ENCODE measurements around the gene EFNA4. TPM values are rescaled to one million over a fixed set of nuclear protein-coding genes. Genes with fewer than 3 reads are reported as not detected.
A peak's percentile ranks its signal among the peaks of the same experiment; 100 is the strongest.

Gene EFNA4
- total and polyA plus RNA-seq, 2 of the 4 experiments (the other 2 are of a cell fraction), result 3.8 to 11.8 TPM

GRCh38 chr1:155093911-155094621 lies 30.5 kb downstream of the EFNA4 start:
- peaks cover 4% of the 10 kb centered on the region; the same call in 1 of the 2 replicates for H3K4me1 ChIP-seq (ENCODE audit: control insufficient read depth, insufficient read depth, low read length)
- ChIA-PET CTCF (no interaction called here), POLR2A (ENCODE audit: unreplicated experiment) (no interaction called here)
- dilution Hi-C loops (cut with HindIII; ENCODE audit: low sequenced_read_pairs, unreplicated experiment), result no loop called here
- no peak overlapping the region for H2BK5ac ChIP-seq (ENCODE audit: low read depth, low read length, poor library complexity, severe bottlenecking)
- 7% methylated on average over 3 of the region's 13 CpGs; no CpG with 5 or more reads in 1 of the 2 experiments for WGBS, 2 experiments (ENCODE audit: extremely low coverage in 2 of 2, insufficient read length in 1 of 2)
- no peaks in the 10 kb centered on the region for H3K36me3 ChIP-seq (ENCODE audit: control insufficient read depth, insufficient read depth, low read length)
- peak; percentile 50 for ATAC-seq (ENCODE audit: low read depth)
- H3K27ac ChIP-seq (ENCODE audit: insufficient read depth, low read length), result no peak overlapping the region
- H4K5ac ChIP-seq (ENCODE audit: low read depth, low read length), result no peak overlapping the region
- no peak overlapping the region for H2AK5ac ChIP-seq (ENCODE audit: low read depth, low read length)
- DNase-seq, result peak; percentile 45
- intact Hi-C loops (cut with micrococcal nuclease), result loop anchor here (5.0 kb wide), 1 partner anchor 33 kb away; the partner anchor contains the start of gene EFNA1
- no peak overlapping the region for H2BK15ac ChIP-seq (ENCODE audit: low read depth, low read length)
- H3K18ac ChIP-seq (ENCODE audit: low read depth, low read length), result no peak overlapping the region
- no peak overlapping the region for H4K91ac ChIP-seq (ENCODE audit: insufficient read depth, low read depth, low read length)
- no peak overlapping the region for H2BK20ac ChIP-seq (ENCODE audit: low read depth, low read length)
- no peak overlapping the region for H3K4me3 ChIP-seq (ENCODE audit: insufficient read depth, low read depth, low read length)
- H2BK120ac ChIP-seq (ENCODE audit: low read depth, low read length), result no peak overlapping the region
- no peak overlapping the region for H3K56ac ChIP-seq (ENCODE audit: extremely low read depth, insufficient read depth, low read length)
- H3K9me1 ChIP-seq (ENCODE audit: insufficient read depth, low read length), result peaks cover 3% of the 10 kb centered on the region; the same call in 1 of the 2 replicates
- no peak overlapping the region for H3K14ac ChIP-seq (replicated peaks; ENCODE audit: low read depth, low read length)
- no peak overlapping the region for H2AK9ac ChIP-seq (replicated peaks; ENCODE audit: low read depth, low read length, poor library complexity)
- peaks cover 20% of the 10 kb centered on the region for H3K27me3 ChIP-seq (ENCODE audit: control insufficient read depth, insufficient read depth, low read length)
- TF ChIP-seq BHLHE40 (IDR thresholded peaks at IDR 0.05; ENCODE audit: low read depth, low read length), result no peak
- peak; percentile 43 for TF ChIP-seq RAD21 (IDR thresholded peaks at IDR 0.05; ENCODE audit: low read length)
- TF ChIP-seq SMC3 (IDR thresholded peaks at IDR 0.05; ENCODE audit: low read depth, low read length), result peak; percentile 63
- TF ChIP-seq CTCF (conservative IDR thresholded peaks at IDR 0.05; ENCODE audit: low read depth, low read length), result peak; percentile 54
- in situ Hi-C loops (cut with MboI; ENCODE audit: low sequenced_read_pairs), result loop anchor here (5.0 kb wide), 1 partner anchor 73 kb away; no protein-coding TSS in a partner anchor
- H3K23ac ChIP-seq (ENCODE audit: low read depth, low read length), result no peak overlapping the region; the same call in 1 of the 2 replicates
- H3K4ac ChIP-seq (ENCODE audit: low read depth, low read length), result no peak overlapping the region
- H3K9me3 ChIP-seq (ENCODE audit: control insufficient read depth, insufficient read depth, low read length), result peaks cover 2% of the 10 kb centered on the region
- no TSS peak for BruUV-seq (replicated peaks)
- no peaks in the 10 kb centered on the region for H3K79me1 ChIP-seq (ENCODE audit: low read depth in 1 of 2, low read length in 2 of 2)
- no peak overlapping the region for H4K8ac ChIP-seq (ENCODE audit: low read depth in 2 of 2, low read length in 2 of 2)
- no peak overlapping the region for H3K9ac ChIP-seq (ENCODE audit: low read depth, low read length)
- peak overlapping the region; percentile 8; the same call in 1 of the 2 replicates for H3K4me2 ChIP-seq (ENCODE audit: low read depth, low read length)
- H4K20me1 ChIP-seq (ENCODE audit: insufficient read depth, low read length), result no peaks in the 10 kb centered on the region
- H2AFZ ChIP-seq (replicated peaks; ENCODE audit: low read length, poor library complexity), result peak overlapping the region; percentile 79
